ENCODE data around the gene CHN1.

Gene CHN1

GRCh38 chr2:174776223-174776622 is 229.0 kb downstream of the CHN1 start:
- H3K4me3 ChIP-seq (ENCODE audit: low read depth, low read length) = no peak overlapping the region
- TF ChIP-seq CTCF (IDR thresholded peaks at IDR 0.05; ENCODE audit: borderline replicate concordance, insufficient read depth, low read depth, low read length) = peak; percentile 60; the same call in 1 of the 2 replicates

GRCh38 chr2:174775571-174775980 is 229.6 kb downstream of the CHN1 start:
- no peak for TF ChIP-seq CTCF (IDR thresholded peaks at IDR 0.05; ENCODE audit: borderline replicate concordance, insufficient read depth, low read depth, low read length)
- no peak overlapping the region for H3K4me3 ChIP-seq (ENCODE audit: low read depth, low read length)

GRCh38 chr2:174774886-174775285 is 230.3 kb downstream of the CHN1 start:
- no peak overlapping the region for H3K4me3 ChIP-seq (ENCODE audit: low read depth, low read length)
- TF ChIP-seq CTCF (IDR thresholded peaks at IDR 0.05; ENCODE audit: borderline replicate concordance, insufficient read depth, low read depth, low read length) = no peak

- no peak for TF ChIP-seq CTCF (IDR thresholded peaks at IDR 0.05; ENCODE audit: borderline replicate concordance, insufficient read depth, low read depth, low read length)
- H3K4me3 ChIP-seq (ENCODE audit: low read depth, low read length) = no peak overlapping the region
Observed at GRCh38 chr2:174773215-174773614, 232.0 kb downstream of the CHN1 start.

- no peak for TF ChIP-seq CTCF (IDR thresholded peaks at IDR 0.05; ENCODE audit: borderline replicate concordance, insufficient read depth, low read depth, low read length)
- no peak overlapping the region for H3K4me3 ChIP-seq (ENCODE audit: low read depth, low read length)
Observed at GRCh38 chr2:174772472-174772801, 232.7 kb downstream of the CHN1 start.

GRCh38 chr2:174771631-174772471 is 233.3 kb downstream of the CHN1 start:
- TF ChIP-seq CTCF (IDR thresholded peaks at IDR 0.05; ENCODE audit: borderline replicate concordance, insufficient read depth, low read depth, low read length) = peak; percentile 67

GRCh38 chr2:174771136-174771535 is 234.0 kb downstream of the CHN1 start:
- no peak for TF ChIP-seq CTCF (IDR thresholded peaks at IDR 0.05; ENCODE audit: borderline replicate concordance, insufficient read depth, low read depth, low read length)
- no peak overlapping the region for H3K4me3 ChIP-seq (ENCODE audit: low read depth, low read length)

More at GRCh38 chr2:174771631-174772471, 233.3 kb downstream of the CHN1 start:
- no peak overlapping the region for H3K4me3 ChIP-seq (ENCODE audit: low read depth, low read length)
